DOHH2 (cell line): ENCODE data around the gene GARIN5B.

ENCODE experiments used
- CTCF ChIP-seq: fragments of 200-600 bp; sonication (generic); IDR thresholded peaks from one replicate; pipeline ENCODE4 v1.5.1; 2014; ENCODE audit warnings: antibody characterized with exemption, mild to moderate bottlenecking, low read depth, low read length; ENCODE audit not compliant: poor library complexity, severe bottlenecking
- EZH2phosphoT487 ChIP-seq: fragments of 200-600 bp; sonication (generic); IDR thresholded peaks from 2 replicates; pipeline ENCODE4 v1.6.1; 2017; ENCODE audit warnings: borderline replicate concordance, mild to moderate bottlenecking, antibody characterized with exemption, low read length, moderate library complexity, mixed read lengths

GRCh38 chr19:55315956-55316525, 47.0 kb downstream of the GARIN5B start:
- TF ChIP-seq CTCF: no peak
- TF ChIP-seq EZH2phosphoT487: no peak
